Measurements from ENCODE around the gene ZNF75A.
"Not testable (repeated sequence)": the region's sequence is repeated elsewhere in the genome, so short reads cannot be mapped to it uniquely, and the experiment has no call there.

Gene ZNF75A

GRCh38 chr16:3305109-3306068 lies at the start of gene ZNF75A, which contains the start of gene TIGD7:
Gene ZNF75A, plus strand, starts transcription at chr16:3305497. Its CDS starts 2,932 bp downstream, at chr16:3308429.
Gene TIGD7, minus strand, starts transcription at chr16:3305430. Its CDS starts 4,816 bp downstream, at chr16:3300614.
- peak; percentile 74 for DNase-seq (ENCODE audit: low read depth)

- no peak for DNase-seq (ENCODE audit: low read depth)
Measured at GRCh38 chr16:3256146-3256865, 49.0 kb upstream of the ZNF75A start, which contains the start of gene MEFV. Gene MEFV, minus strand, starts transcription at chr16:3256633. Its CDS starts 46 bp downstream, at chr16:3256587.

- DNase-seq (ENCODE audit: low read depth): no peak
Measured at GRCh38 chr16:3256866-3257465, 48.3 kb upstream of the ZNF75A start.

GRCh38 chr16:3259836-3260235 lies 45.5 kb upstream of the ZNF75A start:
- no peak for DNase-seq (ENCODE audit: low read depth)

GRCh38 chr16:3262517-3262916 lies 42.8 kb upstream of the ZNF75A start:
- no peak for DNase-seq (ENCODE audit: low read depth)

DNA sequence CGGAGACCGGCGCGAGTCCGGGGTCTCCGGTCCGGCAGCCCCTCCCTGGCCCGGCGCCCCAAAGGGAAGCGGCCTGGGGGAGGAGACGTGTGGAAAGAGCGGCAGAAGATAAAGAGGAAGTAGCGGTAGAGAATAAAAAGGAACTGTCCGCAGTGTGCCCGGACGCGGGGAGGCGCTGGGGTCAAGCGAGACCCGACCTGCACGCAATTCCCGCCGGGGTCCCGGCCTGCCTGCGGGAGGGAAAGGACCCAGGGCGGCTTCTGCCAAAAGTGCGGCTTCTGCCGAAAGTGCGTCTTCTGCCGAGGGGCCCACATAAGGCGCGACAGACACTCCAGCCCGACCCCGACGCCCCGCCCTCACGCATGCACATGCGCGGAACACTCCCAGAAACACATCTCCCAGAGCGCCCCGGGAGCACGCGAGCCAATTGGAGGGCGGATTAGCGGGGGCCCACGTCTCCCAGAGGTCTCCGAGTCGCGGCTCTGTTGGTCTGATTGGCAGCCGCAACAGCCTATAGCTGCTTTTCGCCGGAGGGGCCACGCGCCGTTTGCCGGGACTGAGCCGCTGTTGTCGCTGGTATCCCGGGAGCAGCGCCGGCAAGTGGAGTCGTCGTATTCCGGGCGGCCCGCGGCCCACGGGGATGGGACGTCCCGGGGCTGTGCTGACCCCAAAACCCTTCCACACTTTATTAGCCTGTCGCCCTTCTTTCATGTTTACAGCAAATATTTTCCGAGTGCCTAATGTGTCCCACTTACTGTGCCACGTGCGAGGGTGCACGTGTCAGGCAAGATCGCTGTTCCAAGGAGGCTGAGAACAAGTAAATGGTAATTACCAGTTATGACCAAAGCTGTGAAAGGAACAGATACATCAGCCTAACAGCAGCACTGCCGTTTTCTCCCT lies 40.9 kb upstream of the ZNF75A start:
- DNase-seq (ENCODE audit: low read depth): peak; percentile 95

DNA sequence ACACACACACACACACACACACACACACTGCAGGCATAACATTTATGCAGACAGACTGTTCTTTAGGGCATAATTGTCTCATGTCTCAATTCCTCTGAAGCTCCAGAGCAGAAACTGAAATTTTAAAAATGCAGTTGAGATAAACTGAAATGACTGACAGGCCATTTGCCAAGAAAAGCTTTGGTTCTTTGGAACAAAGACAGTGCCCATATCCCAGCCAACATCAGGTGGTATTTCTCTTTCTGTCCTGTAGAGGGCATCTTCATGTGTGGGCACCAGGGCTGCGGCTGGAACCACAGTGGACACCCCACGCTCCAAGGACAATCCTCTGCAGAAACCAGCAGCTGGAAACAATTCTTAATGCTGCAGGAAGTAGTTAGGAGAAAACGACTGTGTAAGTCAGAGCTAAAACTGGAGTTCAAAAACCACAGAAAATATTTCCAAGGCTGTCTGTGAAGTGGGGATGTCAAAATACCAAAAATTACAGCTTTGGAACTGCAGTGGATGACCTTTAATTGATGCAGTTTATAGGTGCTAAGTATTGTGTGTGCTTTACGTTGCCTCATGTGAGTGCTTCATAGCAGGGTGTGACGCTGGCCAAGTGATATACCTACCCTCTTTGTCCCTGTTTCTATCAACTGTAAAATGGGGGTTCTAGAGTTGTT lies 38.3 kb upstream of the ZNF75A start:
- no peak for DNase-seq (ENCODE audit: low read depth)

DNA sequence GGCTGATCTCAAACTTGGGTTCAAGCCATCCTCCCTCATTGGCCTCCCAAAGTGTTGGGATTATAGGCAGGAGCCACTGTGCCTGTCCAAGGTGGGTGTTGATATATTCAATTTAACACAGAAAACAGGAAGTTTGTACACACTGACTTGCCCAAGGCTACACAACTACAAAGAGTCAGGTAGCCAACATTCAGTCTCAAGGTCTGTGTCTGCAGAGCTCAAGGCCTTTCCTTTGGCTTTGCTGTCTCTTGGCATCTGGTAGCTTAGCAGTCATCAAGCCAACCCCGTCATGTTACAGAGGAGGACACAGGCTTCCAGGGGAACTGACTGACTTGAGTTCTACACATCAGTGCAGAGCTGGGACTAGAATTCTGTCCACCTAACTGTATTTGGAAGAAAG lies 37.0 kb upstream of the ZNF75A start:
- DNase-seq (ENCODE audit: low read depth): no peak

- not testable (repeated sequence) for DNase-seq (ENCODE audit: low read depth)
Measured at GRCh38 chr16:3270718-3271117, 34.6 kb upstream of the ZNF75A start.

DNA sequence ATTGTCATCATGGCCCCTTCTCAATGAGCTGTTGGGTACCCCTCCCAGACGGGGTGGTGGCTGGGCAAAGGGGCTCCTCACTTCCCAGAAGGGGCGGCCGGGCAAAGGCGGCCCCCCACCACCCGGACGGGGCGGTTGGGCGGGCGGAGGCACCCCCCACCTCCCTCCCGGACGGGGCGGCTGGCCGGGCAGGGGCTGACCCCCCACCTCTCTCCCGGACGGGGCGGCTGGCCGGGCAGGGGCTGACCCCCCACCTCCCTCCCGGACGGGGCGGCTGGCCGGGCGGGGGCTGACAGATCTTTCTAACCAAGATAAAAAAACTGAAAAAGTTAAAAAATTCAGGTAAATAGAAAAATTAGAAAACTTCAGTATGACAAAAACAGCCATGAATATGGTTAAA lies 34.0 kb upstream of the ZNF75A start:
- not testable (repeated sequence) for DNase-seq (ENCODE audit: low read depth)

GRCh38 chr16:3274490-3274889 lies 30.8 kb upstream of the ZNF75A start:
- DNase-seq (ENCODE audit: low read depth): no peak

DNA sequence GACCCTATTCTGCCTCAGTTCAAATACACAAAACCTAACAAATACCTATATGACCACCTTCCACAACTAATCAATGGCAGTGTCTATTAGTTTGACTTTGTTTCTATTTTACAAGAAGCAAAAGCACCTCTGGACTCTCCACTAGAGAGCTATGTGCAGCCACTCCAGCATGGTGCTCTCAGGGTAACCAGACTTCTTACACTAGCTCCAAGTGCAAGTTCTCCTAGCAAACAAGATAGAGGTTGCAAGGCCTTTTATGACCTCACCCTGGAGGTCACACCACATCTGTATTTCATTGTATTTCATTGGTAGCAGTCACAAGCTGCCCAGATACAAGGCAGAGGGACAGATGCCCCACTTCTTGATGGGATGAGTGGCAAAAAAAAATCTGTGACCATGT lies 30.4 kb upstream of the ZNF75A start:
- DNase-seq (ENCODE audit: low read depth): no peak

GRCh38 chr16:3276679-3277078 lies 28.6 kb upstream of the ZNF75A start:
- DNase-seq (ENCODE audit: low read depth): no peak

DNA sequence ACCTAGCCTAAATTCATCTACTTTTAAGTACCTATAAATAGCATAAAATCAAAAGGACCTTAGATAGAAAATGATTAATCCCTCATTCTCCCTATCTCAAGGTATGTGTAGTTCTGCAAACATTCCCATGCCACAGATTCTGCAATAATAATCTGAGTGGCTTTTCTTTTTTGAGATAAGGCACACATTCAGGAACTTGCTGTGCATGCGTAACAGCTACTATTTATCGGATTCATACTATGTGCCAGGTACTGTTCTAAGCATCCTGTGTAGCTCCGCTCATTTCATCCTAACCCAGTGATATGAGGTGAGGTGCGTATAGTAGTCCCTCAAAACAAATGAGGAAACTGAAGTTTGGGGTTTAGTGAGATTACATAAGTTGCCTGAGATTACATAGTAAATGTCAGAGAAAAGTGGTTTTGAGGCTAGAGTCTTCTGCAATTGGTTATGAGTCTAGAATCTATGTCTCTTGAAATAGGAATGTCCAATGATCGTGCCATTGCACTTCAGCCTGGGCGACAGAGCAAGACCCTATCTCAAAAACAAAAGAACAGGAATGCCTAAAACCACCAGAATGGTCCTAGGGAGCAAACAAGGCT lies 24.0 kb upstream of the ZNF75A start:
- DNase-seq (ENCODE audit: low read depth): no peak

- no peak for DNase-seq (ENCODE audit: low read depth)
Measured at GRCh38 chr16:3282103-3282729, 23.1 kb upstream of the ZNF75A start.

GRCh38 chr16:3282730-3283542 lies 22.4 kb upstream of the ZNF75A start, which contains the start of gene ZNF263:
Gene ZNF263, plus strand, starts transcription at chr16:3283491. Its CDS starts 328 bp downstream, at chr16:3283819.
- DNase-seq (ENCODE audit: low read depth): peak; percentile 85

GRCh38 chr16:3283543-3284447 lies 21.5 kb upstream of the ZNF75A start:
- DNase-seq (ENCODE audit: low read depth): peak; percentile 16

- DNase-seq (ENCODE audit: low read depth): no peak
Measured at GRCh38 chr16:3285131-3285530, 20.2 kb upstream of the ZNF75A start.

Data from stimulated activated CD8-positive, alpha-beta memory T cell treated with anti-CD3 and anti-CD28 coated beads, Interleukin-4, amount 100 ng/mL, for 24 hours (primary cell).